ENCODE measurements around the gene CPT1A.
A peak's percentile ranks its signal among the peaks of the same experiment; 100 is the strongest.

The CPT1A gene

DNA sequence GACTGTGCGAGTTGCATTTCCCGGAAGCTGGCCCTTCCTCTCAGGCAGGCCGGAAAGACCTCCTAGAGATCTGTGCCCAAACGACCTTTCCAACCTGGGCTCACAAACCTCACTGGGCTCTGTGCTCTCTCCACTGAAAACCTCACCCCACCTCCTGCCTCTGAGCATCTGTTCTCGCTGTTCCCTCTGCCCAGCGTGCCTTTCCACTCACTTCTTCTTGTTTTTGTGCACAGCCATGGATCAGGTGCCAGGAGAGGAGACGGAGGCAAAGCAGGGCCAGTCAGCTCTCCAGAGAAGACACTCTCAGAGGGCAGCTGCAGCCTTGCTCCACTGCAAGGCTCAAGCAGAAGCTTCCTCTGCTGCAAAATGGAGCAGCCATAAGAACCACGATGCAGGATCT is 10.9 kb upstream of the CPT1A start:
- no peak for DNase-seq

DNA sequence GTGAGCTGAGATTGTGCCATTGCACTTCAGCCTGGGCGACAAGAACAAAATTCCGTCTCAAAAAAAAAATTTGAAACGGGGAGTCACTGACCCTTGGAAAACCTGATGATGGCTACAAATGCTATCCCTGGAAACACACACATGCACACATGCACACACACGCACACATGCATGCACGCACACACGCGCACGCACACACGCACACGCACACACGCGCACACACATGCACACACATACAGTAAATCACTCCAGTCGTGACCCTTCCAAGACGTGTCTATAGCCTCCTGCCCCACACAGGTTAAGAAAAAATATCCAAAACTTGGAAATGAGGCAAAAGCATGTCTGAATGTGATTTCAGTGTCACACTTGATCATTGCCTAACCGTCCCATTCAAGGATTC is 6.7 kb upstream of the CPT1A start:
- DNase-seq, result no peak

DNA sequence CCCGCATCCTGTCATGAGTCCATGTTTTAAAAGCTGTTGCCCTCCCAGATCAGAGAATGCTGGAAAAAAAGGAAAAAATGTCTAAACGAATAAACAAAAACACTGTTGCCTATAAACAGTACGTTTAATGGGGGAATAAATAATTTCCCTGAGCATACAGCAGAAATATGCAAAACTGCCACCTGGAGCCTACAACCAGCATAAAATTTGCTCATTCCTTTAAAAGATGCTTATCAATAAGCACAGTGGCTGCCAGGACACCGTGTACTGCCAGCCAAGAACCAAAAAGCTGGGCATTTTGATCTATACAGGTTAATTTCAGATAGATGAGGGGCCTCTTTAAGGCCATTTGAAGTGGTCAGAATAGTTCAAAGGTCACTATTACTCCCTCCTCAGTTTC is 5.7 kb upstream of the CPT1A start:
- DNase-seq, result no peak

DNA sequence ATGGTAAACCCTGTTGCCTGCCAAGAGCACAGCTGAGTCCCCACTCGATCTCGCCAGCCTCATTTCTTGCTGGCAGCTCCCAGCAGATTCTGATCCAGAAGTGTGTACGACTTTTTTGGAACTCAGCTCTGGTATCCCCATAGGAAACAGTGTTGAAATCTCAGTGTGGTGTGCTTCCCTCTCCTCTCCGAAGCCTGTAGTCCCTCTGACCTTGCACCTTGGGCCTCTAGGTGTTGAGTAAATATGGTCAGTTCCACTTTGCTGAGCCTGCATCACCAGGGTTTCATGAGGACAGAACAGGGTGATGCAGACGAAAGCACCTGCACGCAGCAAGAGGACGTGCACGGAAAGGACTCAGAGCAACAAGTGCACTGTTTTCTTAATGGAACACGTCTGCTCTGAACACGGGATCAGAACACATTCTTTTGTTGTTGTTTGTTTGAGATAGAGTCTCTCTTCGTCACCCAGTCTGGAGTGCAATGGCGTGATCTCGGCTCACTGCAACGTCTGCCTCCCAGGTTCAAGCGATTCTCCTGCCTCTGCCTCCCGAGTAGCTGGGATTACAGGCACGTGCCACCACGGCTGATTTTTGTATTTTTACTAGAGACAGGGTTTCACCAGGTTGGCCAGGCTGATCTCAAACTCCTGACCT is 3.8 kb upstream of the CPT1A start:
- DNase-seq, result no peak

DNA sequence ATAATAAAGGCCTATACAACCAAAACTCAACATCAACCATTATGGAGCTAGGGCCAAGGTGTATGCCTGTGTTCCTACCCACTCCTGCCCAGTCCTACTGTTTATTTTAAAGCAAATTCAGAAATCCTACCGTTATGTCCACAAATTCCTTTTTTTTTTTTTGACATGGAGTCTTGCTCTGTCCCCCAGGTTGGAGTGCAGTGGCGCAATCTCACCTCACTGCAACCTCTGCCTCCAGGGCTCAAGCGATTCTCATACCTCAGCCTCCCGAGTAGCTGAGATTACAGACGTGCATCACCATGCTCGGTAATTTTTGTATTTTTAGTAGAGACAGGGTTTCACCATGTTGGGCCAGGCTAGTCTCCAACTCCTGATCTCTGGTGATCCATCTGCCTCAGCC is 3.1 kb upstream of the CPT1A start:
- DNase-seq, result no peak

DNA sequence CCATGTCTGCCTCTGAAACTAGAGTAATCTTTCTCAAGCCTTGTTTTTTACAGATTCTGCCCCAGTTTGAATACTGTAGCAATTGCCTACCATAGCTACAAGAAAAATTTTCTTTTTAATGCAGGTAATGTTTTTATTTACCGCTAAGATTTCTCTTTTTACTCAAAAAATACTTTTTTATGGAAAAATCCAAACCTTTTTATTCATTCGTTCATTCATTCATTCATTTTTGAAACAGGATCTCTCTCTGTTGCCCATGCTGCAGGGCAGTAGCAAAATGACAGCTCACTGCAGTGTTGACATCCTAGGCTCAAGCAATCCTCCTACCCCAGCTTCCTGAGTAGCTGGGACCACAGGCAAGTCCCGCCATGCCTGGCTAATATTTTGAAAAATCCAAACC is 2.7 kb upstream of the CPT1A start:
- DNase-seq, result no peak

DNA sequence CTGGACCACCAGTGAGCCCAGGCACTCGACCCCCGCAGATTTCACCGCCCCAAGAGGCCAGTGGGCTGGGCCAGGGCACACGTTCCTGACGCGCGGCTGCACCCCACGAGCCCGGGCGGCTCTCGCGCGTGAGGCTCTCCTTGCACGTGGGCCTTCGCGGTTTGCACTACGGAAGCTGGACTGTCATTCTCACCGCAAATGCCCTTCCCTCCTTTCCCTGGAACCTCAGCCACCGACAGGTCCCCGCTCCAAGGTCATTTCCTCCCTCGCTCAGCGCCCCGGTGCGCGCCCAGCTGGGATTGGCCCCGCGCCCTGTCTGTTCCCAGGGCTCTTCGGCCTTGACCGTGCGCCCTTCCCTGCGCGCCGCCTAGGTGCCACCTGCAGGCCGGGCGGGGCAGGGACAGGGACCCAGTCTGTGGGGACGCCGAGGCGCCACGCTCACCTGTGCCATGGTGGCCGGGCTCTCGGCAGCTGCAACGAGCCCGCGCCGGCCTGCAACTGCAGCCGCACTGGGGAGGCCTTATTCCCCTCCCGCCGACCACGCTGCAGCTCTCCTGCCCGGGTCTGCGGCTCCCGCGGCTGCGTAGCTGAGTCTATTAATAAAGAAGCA is 2.1 kb upstream of the CPT1A start:
- peak; percentile 88 for DNase-seq

DNA sequence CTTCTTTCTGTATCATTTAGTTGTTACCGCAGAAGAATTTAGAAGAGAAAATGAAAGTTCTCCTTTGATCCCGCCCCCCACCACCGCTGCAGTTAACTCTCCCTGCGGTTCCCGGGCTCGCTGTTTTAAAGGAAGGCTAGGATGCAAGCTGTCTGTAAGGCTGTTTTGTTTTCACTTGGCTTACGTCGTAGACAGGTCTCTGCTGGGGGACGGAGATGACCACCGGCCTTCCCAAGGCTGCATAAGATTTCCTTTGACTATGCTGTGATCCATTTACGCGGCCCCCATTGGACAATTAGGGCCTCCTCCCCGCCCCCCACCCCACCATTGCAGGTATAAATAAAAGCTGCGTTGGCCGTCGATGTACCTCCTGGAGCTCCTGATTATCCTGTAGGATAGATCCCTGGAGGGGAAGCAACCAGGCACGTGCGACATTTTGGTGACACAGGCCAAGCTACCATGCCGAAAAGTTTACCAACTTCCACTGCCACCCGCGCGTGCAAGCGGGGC is 1.4 kb upstream of the CPT1A start:
- DNase-seq, result peak; percentile 79

DNA sequence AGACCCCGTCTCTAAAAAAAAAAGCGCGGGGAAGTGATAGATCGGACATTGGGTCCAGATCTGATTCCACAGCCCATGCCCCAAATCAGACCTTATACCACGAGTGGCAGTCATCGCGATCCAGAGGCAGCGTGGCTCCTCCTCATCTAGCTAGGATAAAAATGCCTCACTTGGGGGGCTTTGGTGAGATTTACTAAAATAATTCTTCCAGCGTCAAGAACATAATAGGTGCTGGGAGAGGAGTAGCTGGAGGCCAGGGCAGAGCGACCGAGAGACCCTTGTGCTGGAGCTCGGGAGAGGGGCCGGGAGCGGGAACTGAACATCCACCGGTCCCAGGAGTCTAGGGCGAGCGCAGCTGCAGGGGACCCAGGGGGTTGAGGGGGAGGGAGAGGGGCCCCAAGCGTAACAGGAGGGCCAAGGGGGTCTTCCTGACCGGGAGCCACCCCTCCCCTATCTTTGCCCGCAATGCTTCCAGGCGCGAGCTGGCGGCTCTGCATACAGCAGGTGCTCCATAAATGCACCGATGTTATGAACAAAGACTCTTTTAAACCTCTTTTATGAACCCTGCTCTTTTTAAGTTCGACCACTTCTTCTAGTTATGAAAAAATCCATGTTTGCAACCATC is 823 bp upstream of the CPT1A start:
- no peak for DNase-seq

DNA sequence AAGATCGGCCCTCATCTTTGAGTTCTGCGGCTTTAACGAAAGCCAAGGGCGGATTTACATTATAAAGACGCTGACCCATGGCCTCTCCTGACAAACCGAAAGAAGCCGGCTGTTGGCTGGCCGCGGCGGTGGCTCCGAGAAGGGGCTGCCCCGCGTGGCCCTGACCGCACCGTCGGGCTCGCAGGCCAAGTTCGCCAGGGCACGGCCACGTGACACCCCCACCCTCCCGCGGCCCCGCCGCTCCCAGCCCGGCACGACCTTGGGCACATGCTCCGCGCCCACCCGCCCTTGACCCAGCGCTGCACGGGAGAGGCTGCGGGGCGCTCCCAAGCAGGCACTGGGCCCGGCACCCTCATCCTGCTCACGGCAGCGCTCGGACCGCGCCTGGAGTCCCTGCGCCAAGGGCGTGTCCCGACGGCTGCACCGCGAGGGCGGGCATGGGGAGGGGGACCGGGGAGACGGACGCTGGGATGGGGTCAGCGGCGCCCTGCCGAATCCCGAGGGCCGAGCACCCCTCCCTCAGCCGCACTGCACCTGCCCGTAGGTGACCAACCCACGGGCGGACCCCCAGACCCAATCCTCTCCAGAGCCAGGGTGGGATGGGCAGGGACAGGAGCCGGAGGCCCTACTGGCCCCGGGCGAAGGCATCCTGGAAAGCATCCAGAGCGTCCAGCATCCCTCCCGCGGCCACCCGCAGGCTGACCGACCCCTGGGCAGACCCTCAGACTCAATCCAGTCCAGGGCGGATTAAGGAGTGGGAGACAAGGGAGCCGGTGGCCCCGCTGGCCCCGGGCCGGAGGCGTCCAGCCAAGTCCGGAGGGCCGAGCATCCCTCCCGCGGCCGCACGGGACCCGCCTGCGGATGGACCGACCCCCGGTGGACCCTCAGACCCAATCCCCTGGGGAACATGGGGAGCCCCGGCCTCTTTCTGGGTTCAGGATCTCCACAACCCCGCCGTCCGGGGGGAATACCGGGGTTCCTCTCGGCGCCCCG is 759 bp downstream of the CPT1A start:
- peak; percentile 69 for DNase-seq

DNA sequence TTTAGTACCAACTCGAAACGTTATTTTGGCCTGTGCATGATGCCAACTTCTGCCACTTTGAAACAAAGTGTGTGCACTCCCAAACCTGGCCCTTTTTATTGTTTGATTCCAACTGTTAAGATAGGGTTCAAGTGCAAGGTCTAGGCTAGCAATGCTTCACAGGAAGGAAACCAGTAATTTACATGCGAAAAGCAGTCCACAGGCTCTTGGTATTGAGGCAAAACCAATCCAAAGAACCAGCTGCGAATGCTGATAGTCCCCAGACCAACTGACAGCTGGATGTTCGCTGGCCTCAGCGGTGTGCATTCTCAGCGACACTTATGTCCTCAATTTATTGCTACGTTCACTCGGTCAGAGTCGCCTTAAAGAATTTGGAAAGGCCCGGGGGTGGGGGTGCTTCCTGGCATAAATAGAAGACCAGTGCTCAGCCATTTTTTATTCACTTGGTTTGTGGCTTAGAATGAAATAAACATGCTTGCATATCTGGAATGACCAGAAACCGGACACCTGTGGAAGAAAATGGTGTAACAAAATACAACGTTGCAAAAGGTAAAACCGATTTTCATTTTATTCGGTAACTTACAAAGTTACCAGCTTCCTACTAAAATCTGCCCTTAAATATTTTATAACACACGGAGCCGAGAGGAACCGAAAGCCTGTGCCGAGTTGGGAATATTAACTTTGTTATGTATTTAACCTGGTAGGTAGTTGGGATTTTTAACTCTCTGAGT is 1.6 kb downstream of the CPT1A start:
- no peak for DNase-seq

DNA sequence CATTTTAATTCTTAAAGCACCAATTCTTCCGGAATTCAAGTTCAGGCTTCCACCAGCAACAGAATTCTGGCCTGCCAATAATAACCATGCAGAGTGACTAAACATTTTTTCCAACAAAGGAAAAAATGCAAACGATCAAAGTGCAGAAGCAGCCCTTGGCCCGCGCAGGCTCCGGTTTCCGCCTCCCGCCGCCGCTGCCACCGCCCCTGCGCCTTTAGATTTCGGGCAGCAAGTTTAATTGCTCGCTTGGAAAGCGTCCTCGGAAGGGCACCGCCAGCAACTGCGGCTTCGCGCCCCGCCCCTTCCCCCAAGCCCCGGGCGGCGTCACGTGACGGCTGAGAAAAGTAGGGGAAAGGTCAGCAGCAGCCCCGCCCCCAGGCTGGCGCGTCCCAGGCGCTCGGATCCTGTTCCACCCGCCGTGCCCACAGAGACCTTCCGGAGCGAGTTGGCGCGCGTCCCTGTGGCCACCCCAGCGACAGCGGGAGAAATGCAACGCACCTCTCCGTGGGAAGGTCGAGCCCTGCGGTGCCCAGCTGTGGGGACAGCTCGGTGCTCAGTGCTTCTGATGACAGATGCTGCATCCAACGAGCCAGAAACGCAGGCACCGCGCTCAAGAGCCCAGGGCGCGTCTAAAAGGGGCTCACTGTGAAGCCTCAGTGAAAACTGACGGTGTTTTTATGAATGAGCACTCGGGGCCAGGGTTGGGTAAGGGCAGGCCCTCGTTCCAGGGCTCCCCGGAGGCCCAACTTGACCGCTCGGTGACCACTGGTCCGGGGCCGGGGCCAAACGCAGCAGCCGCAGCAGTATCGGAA is 2.5 kb downstream of the CPT1A start:
- DNase-seq, result peak; percentile 96

DNA sequence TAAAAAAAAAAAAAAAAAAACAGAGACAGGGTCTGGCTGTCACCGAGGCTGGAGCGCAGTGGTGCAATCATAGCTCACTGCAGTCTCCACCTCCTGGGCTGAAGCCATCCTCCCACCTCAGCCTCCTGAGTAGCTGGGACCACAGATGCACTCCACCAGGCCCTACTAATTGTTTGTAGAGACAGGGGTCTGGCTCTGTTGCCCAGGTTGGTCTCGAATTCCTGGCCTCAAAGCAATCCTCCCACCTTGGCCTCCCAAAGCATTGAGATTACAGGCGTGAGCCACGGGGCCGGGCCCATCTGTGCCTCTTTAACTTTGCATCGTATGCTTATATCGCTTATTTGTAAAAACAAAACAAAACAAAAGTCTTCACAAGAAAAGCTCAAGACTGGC is 3.1 kb downstream of the CPT1A start:
- DNase-seq, result peak; percentile 70

DNA sequence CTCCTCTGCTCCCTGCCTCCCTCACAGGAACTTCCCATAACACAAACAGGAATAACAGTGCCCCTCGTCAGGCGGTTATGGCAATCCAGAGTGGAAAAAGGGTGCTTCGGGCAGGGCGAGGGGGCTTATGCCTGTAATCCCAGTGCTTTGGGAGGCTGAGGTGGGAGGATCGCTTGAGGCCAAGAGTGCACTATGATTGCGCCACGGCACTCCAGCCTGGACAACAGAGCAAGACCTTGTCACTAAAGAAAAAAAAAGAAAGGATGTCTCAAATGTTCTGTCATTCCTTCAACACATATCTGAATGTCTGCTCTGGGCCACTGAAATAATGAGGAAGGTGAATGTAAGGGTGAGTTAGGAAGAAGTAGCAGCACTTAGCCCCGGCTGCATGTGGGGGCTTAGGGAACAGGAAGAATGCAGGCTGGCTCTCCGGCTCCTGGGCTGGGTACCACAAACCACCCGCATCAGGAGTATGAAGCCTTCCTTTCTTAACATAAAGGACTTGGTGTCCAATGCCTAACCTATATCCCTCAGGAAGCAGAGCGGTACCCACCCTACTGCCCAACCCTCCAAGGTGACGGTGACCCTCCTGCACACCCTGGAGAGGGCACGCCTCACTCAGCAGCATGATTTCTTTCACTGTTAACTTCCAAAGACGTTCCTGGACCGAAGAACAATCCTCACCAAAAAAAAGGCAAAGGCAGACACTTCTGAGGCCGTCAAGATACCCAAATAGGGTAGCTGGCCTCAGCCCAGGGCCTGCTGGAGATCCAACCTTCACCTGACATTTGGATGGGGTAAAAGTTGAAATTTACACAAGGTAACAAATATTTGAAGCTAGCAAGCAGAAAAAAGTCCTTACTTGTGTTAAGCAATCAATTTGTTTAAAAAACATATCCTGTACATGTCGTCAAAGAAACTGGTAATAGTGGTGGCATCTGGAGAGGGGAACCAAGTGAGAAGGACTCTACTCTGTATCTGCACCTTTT is 3.8 kb downstream of the CPT1A start:
- DNase-seq, result no peak

DNA sequence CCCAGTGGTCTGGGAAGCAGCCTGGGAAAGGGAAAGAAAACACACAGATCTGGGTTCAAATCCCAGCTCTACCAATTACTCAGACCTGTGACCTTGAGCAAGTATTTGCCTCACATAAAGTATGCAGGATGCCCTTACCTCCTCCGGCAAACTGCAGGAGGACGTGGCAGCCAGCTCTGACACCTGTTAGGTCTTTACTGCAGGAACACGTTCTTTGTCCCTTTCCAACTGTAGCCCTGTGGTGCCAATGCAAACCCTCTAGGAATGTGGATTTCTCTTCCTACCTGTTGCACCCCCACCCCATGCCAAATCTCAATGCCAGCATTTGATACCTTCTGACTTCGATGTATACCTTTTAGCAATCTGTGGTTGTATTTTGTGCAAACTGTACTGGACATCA is 6.0 kb downstream of the CPT1A start:
- DNase-seq, result no peak

DNA sequence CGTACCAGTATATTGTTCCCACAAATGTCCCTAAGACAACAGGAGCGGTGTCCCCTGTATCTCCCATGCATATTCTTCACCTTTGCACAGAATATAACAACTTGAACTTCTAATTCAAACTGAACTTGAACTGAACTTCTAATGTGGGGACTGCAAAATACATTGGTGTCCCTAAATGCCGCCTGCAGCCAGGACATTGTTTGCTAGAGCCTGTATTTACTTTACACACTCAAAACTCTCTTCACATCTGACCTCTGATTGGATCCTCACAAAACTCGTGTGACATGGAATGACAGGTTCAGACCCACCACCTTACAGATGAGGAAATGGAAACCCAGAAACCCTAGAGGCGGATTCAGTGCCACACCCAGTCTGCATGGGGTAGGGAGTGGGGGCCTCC is 6.4 kb downstream of the CPT1A start:
- no peak for DNase-seq

DNA sequence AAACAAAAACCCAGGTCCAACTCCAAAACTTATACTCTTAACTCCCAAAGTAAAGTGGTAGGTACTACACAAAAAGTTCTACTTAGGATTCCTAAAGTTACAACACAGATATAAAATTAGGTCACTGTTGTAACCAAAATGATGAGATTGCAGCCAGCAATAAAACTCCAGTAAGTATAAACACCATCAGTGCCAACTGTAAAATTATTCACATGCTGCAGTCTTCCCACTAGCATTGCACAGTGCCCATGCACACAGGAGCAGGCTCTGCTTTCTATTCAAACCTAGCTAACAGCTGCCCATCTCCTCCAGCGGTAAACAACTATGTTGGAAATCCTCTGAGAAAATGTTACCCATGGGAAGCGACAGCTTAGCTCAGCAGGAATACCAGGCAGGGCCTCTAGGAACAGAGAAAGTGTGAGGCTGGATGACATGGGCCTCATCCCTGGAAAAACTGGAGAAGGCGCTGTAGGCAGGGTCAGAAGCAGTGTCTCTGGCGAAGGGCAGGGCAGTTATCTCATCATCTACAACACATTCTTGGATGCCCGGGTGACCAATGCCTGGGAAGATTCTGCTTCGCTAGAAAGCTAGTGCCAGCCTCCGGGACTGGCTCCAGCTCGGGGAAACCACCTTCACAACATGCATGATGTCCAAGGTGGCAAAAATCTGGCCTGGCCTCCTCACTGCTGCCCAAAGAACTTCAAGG is 9.1 kb downstream of the CPT1A start:
- no peak for DNase-seq

DNA sequence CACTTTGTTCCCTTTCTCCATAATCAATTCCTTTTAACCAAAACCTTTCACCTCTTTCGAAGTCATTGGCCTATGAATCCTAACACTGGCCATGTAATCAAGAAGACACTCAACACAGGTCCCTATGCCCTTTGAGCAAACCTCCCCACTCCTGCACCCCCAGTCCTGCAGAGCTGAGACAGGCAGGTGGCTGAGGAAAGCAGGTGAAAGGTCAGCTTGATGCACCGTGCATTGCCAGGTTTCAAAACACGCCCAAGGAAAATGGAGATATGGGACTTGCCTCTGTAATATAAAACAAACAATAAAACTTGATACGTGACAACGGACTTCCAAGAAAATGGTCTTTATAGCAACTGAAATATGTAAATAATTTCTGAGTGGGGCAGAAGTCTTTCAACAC is 10.6 kb downstream of the CPT1A start:
- no peak for DNase-seq

DNA sequence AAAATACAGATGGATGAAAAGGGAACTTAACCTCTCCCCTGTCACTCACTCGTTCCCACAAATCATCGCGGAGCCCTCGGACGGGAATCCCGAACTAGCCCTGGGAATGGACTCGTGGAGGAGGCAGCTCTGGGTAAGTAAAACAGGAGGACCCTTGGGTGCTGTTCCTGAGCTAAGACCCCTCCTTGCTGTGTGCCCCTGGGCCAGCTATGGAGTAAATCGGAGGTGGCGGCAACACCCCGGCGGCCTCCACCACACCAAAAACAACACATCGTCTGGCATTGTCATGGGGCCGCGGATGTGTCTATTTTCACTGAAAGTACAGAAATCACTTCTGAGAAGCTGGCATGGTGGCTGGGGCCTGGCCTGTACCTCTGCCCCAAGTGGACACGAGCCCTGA is 12.1 kb downstream of the CPT1A start:
- DNase-seq, result no peak

DNA sequence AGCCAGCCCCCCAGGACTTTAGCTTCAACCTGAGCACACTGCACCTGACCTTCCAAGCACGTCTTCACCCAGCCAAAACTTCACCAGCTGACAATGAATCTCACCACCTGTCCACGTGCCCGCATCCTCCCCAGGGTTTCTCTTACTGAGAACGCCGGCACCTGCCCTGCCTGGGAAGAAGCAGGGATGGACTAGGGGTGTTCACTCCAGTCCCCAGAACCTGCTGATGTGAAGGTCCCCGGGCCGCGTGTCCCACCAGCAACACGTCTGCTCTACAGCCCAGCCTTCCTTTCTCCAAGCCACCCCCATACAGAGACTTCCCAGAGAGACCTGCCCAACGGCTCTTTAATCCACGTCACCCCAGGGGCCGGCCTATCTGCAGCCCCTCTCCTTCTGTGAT is 12.8 kb downstream of the CPT1A start:
- DNase-seq, result no peak

Measured in activated CD8-positive, alpha-beta memory T cell treated with anti-CD3 and anti-CD28 coated beads for 24 hours (primary cell).